Hindlimb muscle (tissue), 1 donor: ENCODE data around the gene YEATS4. TPM values are rescaled to one million over a fixed set of nuclear protein-coding genes. Genes with fewer than 3 reads are reported as not detected.

Source experiments
- DNase-seq: peaks from one replicate; pipeline ENCODE4 v3.0.0-alpha.2; 2013
- polyA plus RNA-seq: library from polyadenylated mRNA; unstranded; fragments of 120-200 nt; gene quantifications from one replicate; pipeline ENCODE4 v1.2.1, GENCODE V29; 2013; ENCODE audit not compliant: insufficient read length

Gene YEATS4
- polyA plus RNA-seq, 1 donor = 12.4 TPM

- no peak for DNase-seq
These were observed 32.8 kb downstream of the YEATS4 start for GRCh38 chr12:69392179-69392928.

- no peak for DNase-seq
These were observed 36.5 kb downstream of the YEATS4 start for GRCh38 chr12:69396041-69396440.

- DNase-seq = no peak
These were observed 37.4 kb downstream of the YEATS4 start for GRCh38 chr12:69396963-69397362.

DNA sequence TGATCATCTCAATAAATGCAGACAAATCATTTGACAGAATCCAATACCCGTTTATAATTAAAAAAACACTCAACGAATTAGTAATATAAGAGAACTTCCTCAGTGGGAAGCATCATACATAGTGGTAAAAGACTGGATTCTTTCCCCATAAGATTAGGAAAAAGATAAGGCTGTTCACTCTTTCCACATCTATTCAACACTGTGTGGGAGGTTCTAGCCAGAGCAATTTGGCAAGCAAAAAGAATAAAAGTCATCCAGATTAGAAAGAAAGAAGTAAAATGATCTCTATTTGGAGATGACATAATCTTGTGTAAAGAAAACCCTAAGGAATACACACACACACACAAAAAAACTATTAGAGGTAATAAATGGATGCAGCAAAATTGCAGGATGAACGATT lies 38.4 kb downstream of the YEATS4 start:
- no peak for DNase-seq

DNA sequence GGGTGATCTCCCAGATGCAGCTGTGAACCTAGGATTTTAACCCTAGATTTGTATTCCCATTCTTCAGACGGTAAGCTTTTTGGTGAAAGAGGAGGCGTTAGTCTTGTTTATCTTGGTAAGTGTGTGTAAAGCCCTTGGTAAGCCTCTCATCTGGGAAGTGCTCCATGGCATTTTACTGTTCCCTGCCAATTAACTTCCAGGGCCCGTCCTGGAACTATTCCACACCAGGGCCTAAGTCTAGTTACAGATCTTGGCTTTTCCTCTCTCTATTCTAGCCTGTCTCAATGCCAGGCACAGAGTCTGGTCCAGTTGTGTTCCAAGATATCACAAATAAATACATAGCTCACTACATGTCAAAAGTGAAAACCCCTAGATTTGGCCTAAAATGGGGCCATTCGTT lies 42.4 kb downstream of the YEATS4 start:
- DNase-seq = no peak

DNA sequence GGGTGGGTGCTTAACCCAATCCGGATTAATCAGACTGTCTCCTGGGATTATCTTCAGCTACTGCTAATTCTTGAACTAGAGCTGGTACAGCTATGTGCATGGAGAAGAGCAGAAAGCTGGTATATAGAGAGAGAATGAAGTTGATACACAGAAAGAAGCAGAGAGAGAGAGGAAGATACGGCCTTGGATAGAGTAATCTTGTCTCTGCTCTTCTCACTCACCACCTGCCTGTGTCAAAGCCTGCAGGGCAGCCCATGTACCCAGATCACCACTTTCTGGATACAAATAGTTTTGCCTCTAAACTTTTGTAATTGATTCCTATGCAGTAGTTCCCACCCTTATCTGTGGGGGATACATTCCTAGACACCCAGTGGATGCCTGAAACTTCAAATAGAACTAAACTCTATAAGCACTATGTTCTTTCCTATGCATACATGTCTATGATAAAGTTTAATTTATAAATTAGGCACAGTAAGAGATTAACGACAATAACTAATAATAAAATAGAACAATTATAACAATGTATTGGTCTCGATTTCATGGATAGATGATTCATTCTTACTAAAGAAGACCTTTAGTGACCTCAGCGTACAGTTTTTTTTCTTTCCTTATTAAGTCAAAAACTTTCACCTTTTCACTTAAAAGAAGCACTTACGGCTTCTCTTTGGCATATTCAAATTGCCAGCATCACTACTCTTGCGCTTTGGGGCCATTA lies 45.5 kb downstream of the YEATS4 start:
- no peak for DNase-seq

DNA sequence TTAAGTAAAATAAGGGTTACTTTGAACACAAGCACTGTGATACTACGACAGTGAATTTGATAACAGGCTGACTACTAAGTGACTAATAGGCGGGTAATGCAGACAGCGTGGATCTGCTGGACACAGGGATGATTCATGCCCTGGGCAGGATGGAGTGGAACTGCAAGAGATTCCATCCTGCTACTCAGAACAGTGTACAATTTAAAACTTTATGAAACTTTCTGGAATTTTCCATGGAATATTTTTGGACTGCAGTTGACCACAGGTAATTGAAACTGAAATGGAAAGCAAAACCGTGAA lies 46.0 kb downstream of the YEATS4 start:
- no peak for DNase-seq

- DNase-seq = no peak
These were observed 46.7 kb downstream of the YEATS4 start for GRCh38 chr12:69406217-69406616.

- DNase-seq = no peak
These were observed 51.0 kb downstream of the YEATS4 start for GRCh38 chr12:69410571-69410970.

DNA sequence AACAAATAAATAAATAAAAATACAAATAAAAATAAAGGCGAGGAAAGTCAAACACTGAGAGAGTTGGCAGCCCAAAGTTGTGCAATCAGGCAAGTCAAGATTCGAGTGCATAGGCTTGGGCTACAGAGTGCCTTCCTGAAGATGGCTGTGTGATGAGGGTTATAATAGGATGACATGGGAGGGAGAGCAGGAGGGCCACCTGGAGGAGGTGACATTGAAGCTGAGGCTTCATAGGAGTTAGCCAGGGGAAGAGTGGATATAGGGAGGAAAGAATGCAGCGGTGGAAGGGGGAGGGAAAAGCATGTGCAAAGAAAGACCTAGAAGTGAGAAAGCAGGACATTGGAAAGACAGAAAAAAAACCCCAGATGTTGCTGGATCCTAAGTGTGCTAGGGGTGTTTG lies 53.1 kb downstream of the YEATS4 start:
- DNase-seq = no peak

GRCh38 chr12:69415471-69416275 lies 56.1 kb downstream of the YEATS4 start:
- DNase-seq = peak; percentile 72

GRCh38 chr12:69417231-69417630 lies 57.7 kb downstream of the YEATS4 start:
- no peak for DNase-seq

- DNase-seq = no peak
These were observed 58.2 kb downstream of the YEATS4 start for GRCh38 chr12:69417741-69418167.

- no peak for DNase-seq
These were observed 60.2 kb downstream of the YEATS4 start for GRCh38 chr12:69419701-69420100.

- no peak for DNase-seq
These were observed 62.0 kb downstream of the YEATS4 start for GRCh38 chr12:69421548-69421947.

GRCh38 chr12:69423037-69423905 lies 63.7 kb downstream of the YEATS4 start:
- DNase-seq = no peak

DNA sequence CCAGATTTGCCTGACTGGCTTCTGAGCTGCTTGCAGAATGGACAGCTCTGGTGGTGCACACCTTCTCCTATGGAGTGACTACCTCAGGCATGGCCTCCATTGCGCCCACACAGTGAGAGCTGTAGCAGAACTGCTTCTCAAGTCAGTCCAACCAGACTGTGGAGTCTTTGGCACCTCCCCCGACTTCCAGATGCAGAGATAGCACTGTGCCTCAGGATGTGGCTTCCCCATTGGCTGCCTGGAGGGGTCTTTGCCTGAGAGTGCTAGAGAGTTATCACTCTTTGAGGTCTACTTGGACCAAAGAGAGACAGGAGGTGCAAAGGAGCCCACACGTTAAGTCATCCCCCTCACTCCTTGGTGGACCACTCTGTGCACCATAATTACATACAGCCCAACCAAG lies 65.9 kb downstream of the YEATS4 start:
- DNase-seq = no peak

DNA sequence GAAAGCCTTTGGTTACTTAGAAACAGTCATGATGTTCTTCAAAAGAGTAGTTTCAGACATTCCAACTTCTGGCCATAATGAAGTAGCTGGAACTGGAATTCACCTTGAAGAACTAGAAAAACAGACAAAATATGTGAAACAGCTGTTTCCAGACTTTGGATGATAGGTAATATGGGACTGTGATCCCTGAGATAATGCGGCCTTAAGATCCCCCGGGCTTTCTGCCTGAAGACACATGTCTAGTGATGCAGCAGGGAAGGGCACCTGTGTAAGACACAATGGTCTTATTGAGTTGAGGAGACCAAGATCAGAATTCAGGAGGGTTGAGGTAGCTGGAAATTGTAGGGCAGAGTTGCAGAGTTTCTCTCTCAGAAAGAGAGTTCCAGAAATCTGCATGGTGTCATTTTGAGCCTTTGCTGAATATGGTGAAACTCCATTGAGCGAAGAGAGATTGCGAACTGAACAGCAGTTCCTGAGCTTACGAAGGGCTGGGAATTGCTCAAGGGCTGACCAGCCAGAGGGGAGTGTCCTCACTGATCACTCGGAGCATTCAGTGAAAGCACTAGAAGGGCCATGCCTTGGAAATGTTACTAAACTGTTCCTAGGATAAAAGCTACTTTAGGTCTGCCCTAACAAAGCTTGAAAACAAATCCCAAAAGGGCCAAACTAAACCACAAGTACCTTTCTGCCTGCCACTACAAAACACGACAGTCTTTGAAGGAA lies 69.0 kb downstream of the YEATS4 start:
- no peak for DNase-seq

- DNase-seq = no peak
These were observed 71.5 kb downstream of the YEATS4 start for GRCh38 chr12:69430942-69431590.

GRCh38 chr12:69431591-69432222 lies 72.2 kb downstream of the YEATS4 start:
- DNase-seq = no peak

GRCh38 chr12:69433653-69434052 lies 74.1 kb downstream of the YEATS4 start:
- DNase-seq = no peak
